ENCODE measurements around the gene SOAT2. TPM values are rescaled to one million over a fixed set of nuclear protein-coding genes. Genes with fewer than 3 reads are reported as not detected.
"Not testable (repeated sequence)": the region's sequence is repeated elsewhere in the genome, so short reads cannot be mapped to it uniquely, and the experiment has no call there.

SOAT2 gene
- total RNA-seq, 1 experiment from 2014 or later: not detected

- DNase-seq (ENCODE audit: low spot score): peak; percentile 91
Measured at GRCh38 chr12:53079226-53080117, 23.8 kb upstream of the SOAT2 start, which contains the start of gene SPRYD3. Gene SPRYD3, minus strand, starts transcription at chr12:53079390. Its CDS starts 57 bp downstream, at chr12:53079333.

DNA sequence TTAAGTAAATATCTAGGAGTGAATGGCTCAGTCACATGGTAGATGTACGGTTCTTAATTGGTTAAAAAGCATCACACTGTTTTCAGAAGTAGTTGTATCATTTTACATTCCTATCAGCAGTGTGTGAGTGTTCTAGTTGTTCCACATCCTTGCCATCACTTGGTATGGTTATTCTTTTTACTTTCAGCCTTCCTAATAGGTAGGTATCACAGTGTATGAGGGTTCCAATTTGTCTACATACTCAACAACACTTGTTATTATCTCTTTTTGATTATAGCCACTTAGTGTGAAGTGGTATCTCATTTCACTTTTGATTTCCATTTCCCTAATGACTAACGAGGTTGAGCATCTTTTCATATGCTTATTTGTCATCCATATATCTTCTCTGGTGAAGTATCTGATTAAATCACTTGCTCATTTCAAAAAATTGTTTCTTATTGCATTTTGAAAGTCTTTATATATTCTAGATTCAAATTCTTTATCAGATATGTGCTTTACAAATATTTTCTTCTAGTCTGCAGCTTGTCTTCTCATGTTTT is 20.6 kb upstream of the SOAT2 start:
- no peak for DNase-seq (ENCODE audit: low spot score)

DNA sequence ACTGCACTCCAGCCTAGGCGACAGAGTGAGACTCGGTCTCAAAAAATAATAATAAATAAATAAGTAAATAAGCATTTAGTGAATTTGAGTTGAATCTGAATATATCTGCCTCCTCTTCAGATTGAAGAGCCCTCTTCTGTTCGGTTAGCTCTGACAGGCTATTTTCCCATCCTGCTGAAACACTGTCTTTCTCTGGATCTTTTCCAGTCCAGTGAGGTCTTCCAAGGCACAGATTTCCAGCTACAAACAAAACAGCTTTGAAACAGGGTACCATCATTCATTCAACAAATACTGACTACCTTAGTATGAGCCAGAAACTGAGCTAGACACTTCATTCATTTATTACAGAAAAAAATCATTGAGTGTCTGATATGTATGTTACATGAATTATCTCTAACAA is 16.9 kb upstream of the SOAT2 start:
- DNase-seq (ENCODE audit: low spot score): no peak

GRCh38 chr12:53090105-53090504 is 13.2 kb upstream of the SOAT2 start:
- DNase-seq (ENCODE audit: low spot score): no peak

- no peak for DNase-seq (ENCODE audit: low spot score)
Measured at GRCh38 chr12:53090554-53090953, 12.7 kb upstream of the SOAT2 start.

DNA sequence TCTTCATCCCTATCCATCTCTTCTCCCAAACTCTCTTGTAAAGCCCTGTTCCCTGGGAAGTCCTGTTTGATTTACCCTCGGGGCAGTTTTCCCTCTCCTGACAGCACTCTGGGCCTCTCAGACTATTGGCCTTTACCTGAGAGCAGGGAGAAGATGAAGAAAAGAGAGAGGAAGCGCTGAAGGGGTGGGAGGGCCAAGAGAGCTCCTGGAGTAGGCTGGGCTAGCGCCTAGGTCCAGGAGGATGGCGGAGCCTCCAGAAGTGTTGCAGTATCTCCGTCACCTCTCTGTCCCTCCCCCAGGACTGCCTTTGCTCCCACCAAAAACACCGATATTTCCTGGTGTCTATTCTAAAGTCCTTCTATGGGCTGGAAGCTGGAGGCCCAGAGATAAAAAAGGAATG is 11.5 kb upstream of the SOAT2 start:
- no peak for DNase-seq (ENCODE audit: low spot score)

DNA sequence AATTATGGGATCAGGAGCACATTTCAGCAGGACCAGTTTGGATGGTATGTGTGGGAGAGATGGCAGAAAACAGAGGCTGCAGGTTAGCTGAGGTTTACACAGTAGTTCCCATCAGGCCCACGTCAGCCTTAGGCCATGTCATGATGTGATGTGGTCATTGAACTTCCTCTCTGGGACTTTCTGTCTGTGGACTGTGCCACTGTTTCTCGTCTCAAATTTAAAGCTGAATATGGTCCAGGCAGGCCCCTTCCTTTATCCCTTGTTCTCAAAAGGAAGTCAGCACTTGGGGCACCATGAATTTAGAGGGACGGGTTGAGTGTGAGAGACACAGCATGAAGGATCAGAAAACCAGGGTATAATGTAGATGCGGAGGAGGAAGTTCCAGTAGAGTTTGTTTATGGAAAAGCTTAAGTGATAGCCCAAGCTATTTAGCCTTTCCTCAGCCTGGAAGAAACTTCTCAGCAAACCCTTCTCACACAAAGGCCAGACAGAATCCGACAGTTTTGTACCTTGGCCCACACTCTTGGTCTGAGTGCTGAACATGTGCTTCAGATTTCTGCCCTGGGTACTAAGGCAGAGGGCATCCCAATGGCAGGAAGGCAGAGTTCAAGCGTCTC is 9.4 kb upstream of the SOAT2 start:
- no peak for DNase-seq (ENCODE audit: low spot score)

DNA sequence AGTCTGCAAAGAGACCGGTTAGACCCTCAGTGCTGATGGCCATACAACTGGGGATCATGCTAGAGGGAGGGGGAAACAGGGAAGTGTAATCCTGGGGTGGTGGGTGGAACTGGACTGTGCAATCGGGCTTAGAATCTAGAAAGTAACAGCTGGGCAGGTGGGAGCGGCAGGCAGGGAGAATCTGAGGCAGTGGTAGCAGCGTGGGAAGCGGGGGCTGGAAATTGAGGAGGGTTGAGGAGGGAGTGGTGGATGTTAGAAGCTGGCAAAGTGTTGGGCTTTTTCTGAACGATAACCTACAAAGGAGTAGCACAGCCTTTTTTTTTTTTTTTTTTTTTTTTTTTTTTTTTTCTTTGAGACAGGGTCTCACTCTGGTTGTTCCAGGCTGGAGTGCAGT is 8.9 kb upstream of the SOAT2 start:
- no peak for DNase-seq (ENCODE audit: low spot score)

- not testable (repeated sequence) for DNase-seq (ENCODE audit: low spot score)
Measured at GRCh38 chr12:53094796-53095595, 8.3 kb upstream of the SOAT2 start.

- not testable (repeated sequence) for DNase-seq (ENCODE audit: low spot score)
Measured at GRCh38 chr12:53095596-53095895, 7.7 kb upstream of the SOAT2 start.

GRCh38 chr12:53096089-53096741 is 7.1 kb upstream of the SOAT2 start:
- DNase-seq (ENCODE audit: low spot score): no peak

GRCh38 chr12:53096759-53097158 is 6.5 kb upstream of the SOAT2 start:
- no peak for DNase-seq (ENCODE audit: low spot score)

GRCh38 chr12:53097207-53097563 is 6.1 kb upstream of the SOAT2 start:
- peak; percentile 25 for DNase-seq (ENCODE audit: low spot score)

DNA sequence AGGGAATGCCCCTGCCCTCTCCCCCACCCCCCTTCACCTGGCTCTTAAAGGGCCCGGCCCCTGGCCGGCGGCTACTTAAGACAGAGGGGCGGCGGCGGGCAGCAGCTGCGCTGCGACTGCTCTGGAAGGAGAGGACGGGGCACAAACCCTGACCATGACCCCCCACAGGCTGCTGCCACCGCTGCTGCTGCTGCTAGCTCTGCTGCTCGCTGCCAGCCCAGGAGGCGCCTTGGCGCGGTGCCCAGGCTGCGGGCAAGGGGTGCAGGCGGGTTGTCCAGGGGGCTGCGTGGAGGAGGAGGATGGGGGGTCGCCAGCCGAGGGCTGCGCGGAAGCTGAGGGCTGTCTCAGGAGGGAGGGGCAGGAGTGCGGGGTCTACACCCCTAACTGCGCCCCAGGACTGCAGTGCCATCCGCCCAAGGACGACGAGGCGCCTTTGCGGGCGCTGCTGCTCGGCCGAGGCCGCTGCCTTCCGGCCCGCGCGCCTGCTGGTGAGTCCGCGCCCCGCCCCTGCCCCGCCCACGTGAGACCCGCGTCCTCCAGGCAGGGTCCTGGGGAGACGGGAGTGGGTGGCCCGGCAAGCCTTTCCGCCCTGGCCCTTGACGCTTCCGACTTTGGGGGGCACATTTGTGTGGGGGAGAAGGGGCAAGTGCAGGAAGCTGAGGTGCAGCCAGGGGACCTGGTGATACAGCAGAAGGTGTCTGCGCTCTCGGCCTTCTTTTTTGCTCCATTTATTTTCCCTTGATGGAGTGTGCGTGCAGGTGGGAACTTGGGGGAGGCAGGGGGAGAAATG is 5.5 kb upstream of the SOAT2 start, which contains the start of gene IGFBP6:
IGFBP6 (plus strand) TSS at position 104 of the 790 bp plus-strand sequence; CDS start at position 155, 51 bp downstream.
- peak; percentile 34 for DNase-seq (ENCODE audit: low spot score)

GRCh38 chr12:53098354-53098981 is 4.8 kb upstream of the SOAT2 start:
- peak; percentile 84 for DNase-seq (ENCODE audit: low spot score)

DNA sequence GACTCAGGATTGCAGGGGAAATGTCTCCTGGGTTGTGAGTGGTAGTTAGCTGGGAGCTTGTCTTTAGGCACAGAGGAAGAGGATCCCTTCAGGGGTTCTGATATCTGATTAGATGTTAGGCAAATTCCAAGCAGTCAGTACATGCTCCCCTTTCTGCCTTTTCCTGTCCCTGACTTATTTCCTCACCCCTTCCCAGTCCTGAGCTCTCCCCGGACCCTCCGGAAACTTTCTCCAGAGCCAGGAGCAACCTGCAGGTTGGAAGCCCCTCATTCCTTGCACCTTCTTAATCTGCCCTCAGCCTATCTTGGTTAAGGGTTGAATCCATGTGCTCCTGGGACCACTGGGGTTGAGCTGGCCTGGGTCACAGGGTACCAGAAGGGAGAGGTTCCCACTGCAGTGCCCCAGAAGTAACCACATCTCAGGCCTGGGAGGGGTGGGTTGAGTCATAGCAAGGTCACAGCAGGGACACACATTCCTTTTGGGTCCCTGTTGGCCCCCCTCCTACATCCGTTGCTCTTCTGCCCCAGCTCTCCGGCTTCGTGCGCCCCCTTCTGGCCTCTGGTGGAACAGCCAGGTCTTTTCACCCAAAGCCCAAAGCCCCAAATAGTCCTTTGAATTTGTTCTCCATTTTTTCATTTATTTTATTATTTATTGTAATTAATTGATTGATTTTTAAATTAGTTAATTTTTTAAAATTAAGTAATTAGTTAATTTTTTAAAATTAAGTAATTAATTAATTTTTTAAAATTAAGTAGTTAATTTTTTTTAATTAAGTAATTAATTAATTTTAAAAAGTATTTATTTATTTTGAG is 4.0 kb upstream of the SOAT2 start:
- peak; percentile 98 for DNase-seq (ENCODE audit: low spot score)

DNA sequence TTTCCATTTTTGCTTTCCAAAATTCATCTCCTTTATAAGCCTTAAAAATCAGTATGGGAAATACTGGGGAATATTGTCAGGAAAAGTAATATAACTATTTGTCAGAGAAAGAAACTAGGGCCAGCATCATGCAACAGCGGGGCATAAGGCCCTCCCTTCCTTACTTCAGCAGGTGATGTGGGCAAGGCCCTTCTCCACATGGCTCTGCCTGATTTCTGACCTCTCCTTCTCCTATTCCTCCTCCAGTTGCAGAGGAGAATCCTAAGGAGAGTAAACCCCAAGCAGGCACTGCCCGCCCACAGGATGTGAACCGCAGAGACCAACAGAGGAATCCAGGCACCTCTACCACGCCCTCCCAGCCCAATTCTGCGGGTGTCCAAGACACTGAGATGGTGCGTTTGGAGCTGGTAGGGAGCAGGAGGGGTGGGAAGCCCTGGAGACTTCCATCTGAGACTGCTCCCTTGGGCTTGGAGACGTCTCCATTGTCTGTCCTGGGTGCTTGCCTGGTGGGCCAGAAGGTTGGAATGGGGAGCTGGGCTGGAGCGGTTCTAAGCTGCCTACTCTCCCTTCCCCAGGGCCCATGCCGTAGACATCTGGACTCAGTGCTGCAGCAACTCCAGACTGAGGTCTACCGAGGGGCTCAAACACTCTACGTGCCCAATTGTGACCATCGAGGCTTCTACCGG is 2.7 kb upstream of the SOAT2 start:
- DNase-seq (ENCODE audit: low spot score): no peak

GRCh38 chr12:53101266-53101665 is 2.0 kb upstream of the SOAT2 start:
- DNase-seq (ENCODE audit: low spot score): no peak
